GM13976 (cell line): Measurements from ENCODE around the gene PLA2G5.
A peak's percentile ranks its signal among the peaks of the same experiment; 100 is the strongest.

Experiments used
- DNase-seq: peaks from one replicate; pipeline ENCODE4 v3.0.0; 2012; ENCODE audit warnings: low spot score
- CTCF ChIP-seq: IDR thresholded peaks from 2 replicates; pipeline ENCODE4 v1.5.1; 2012; ENCODE audit warnings: borderline replicate concordance, mild to moderate bottlenecking; ENCODE audit not compliant: insufficient read depth; ENCODE audit errors: extremely low read depth, missing control alignments, control extremely low read depth
- in situ Hi-C: fragments of 300-500 bp; cut with MboI; formaldehyde crosslinking; loops from one replicate; pipeline ENCODE4 v1.12.0; 2022; ENCODE audit warnings: low sequenced_read_pairs, mixed read lengths, inconsistent platforms; ENCODE audit not compliant: unreplicated experiment

Gene PLA2G5

GRCh38 chr1:20063861-20064292 is 6.1 kb upstream of the PLA2G5 start:
- no peak for TF ChIP-seq CTCF
- in situ Hi-C loops, result no loop called here
- DNase-seq, result no peak

GRCh38 chr1:20068722-20069121 is 1.3 kb upstream of the PLA2G5 start:
- in situ Hi-C loops, result no loop called here
- DNase-seq, result no peak
- TF ChIP-seq CTCF, result no peak

- peak; percentile 3 for DNase-seq
- TF ChIP-seq CTCF, result no peak
- in situ Hi-C loops, result no loop called here
Measured at GRCh38 chr1:20070357-20070756, 363 bp downstream of the PLA2G5 start.

GRCh38 chr1:20071416-20071815 is 1.4 kb downstream of the PLA2G5 start:
- TF ChIP-seq CTCF, result no peak
- in situ Hi-C loops, result no loop called here
- DNase-seq, result no peak

- peak; percentile 3 for DNase-seq
- in situ Hi-C loops, result no loop called here
- no peak for TF ChIP-seq CTCF
Measured at GRCh38 chr1:20072771-20073170, 2.8 kb downstream of the PLA2G5 start.

- no peak for TF ChIP-seq CTCF
- in situ Hi-C loops, result no loop called here
- DNase-seq, result no peak
Measured at GRCh38 chr1:20073256-20073655, 3.3 kb downstream of the PLA2G5 start.
